ENCODE data around the gene LITAFD. TPM values are rescaled to one million over a fixed set of nuclear protein-coding genes. Genes with fewer than 3 reads are reported as not detected.
"Not testable (repeated sequence)": the region's sequence is repeated elsewhere in the genome, so short reads cannot be mapped to it uniquely, and the experiment has no call there.

Gene LITAFD
- total and polyA plus RNA-seq, 12 donors: not detected

- DNase-seq (no peak), ATAC-seq (no peak)
- no peaks in the 10 kb centered on the region for H3K9me3 ChIP-seq
- H3K4me1 ChIP-seq: peaks cover 0 to 21% (median 5%) of the 10 kb centered on the region in 9 donors
- H3K27ac ChIP-seq: no peak overlapping the region
- intact Hi-C loops (cut with DNase I): loop anchor here in 3 of 10 donors (10.0 kb wide), 2 partner anchors 78 to 308 kb away; partner anchors contain the start of genes PMM2 (in 2 of the 3) and TMEM186 (in 2 of the 3)
- no peak overlapping the region for H3K4me3 ChIP-seq
- H3K27me3 ChIP-seq: peaks cover 0 to 2% (median 0%) of the 10 kb centered on the region in 7 donors
- WGBS, 2 donors: 88 to 90% methylated on average over 22 of the region's 22 CpGs
- TF ChIP-seq CTCF (IDR thresholded peaks at IDR 0.05): peak in 2 of 9 donors; percentile 10 to 15
- H3K36me3 ChIP-seq: no peaks in the 10 kb centered on the region
Observed at GRCh38 chr16:8872967-8873865, 8.9 kb upstream of the LITAFD start.

- not testable (repeated sequence) for DNase-seq, H3K27me3 ChIP-seq, H3K4me3 ChIP-seq, H3K36me3 ChIP-seq, H3K27ac ChIP-seq, ATAC-seq, H3K9me3 ChIP-seq
- H3K4me1 ChIP-seq: peaks cover 0 to 21% (median 5%) of the 10 kb centered on the region in 9 donors
- WGBS, 2 donors: 89 to 93% methylated on average over 7 of the region's 7 CpGs
- intact Hi-C loops (cut with DNase I): loop anchor here in 3 of 10 donors (10.0 kb wide), 2 partner anchors 79 to 309 kb away; partner anchors contain the start of genes PMM2 (in 2 of the 3) and TMEM186 (in 2 of the 3)
Observed at GRCh38 chr16:8873866-8874195, 8.3 kb upstream of the LITAFD start.

GRCh38 chr16:8874388-8874787 lies 7.8 kb upstream of the LITAFD start:
- WGBS, 2 donors: 62 to 66% methylated on average over 6 of the region's 6 CpGs
- Histone ChIP-seq H3K4me1 (peaks cover 0 to 17% (median 2%) of the 10 kb centered on the region in 9 donors), H3K27ac (no peak overlapping the region), H3K27me3 (peaks cover 0 to 2% (median 0%) of the 10 kb centered on the region in 7 donors), H3K4me3 (no peak overlapping the region), H3K9me3 (no peaks in the 10 kb centered on the region), H3K36me3 (no peaks in the 10 kb centered on the region)
- TF ChIP-seq CTCF (IDR thresholded peaks at IDR 0.05): no peak
- intact Hi-C loops (cut with DNase I): loop anchor here in 3 of 10 donors (10.0 kb wide), 2 partner anchors 80 to 310 kb away; partner anchors contain the start of genes PMM2 (in 2 of the 3) and TMEM186 (in 2 of the 3)
- DNase-seq (no peak), ATAC-seq (no peak)

GRCh38 chr16:8875317-8875716 lies 6.8 kb upstream of the LITAFD start:
- ATAC-seq, H3K9me3 ChIP-seq, DNase-seq, H3K36me3 ChIP-seq, H3K27ac ChIP-seq, H3K4me3 ChIP-seq, H3K27me3 ChIP-seq: not testable (repeated sequence)
- WGBS, 2 donors: 73 to 81% methylated on average over 7 of the region's 7 CpGs
- intact Hi-C loops (cut with DNase I): loop anchor here in 5 of 10 donors (5.0 to 10.0 kb wide), 4 partner anchors 81 to 311 kb away; partner anchors contain the start of genes PMM2 (in 2 of the 5) and TMEM186 (in 2 of the 5)
- H3K4me1 ChIP-seq: peaks cover 0 to 12% (median 0%) of the 10 kb centered on the region in 9 donors

GRCh38 chr16:8877894-8878522 lies 4.1 kb upstream of the LITAFD start:
- ATAC-seq (no peak), DNase-seq (no peak)
- no peaks in the 10 kb centered on the region for H3K9me3 ChIP-seq
- H3K27ac ChIP-seq: no peak overlapping the region
- peaks cover 0 to 5% (median 0%) of the 10 kb centered on the region in 9 donors for H3K4me1 ChIP-seq
- no peaks in the 10 kb centered on the region for H3K36me3 ChIP-seq
- 56 to 73% methylated on average over 8 of the region's 8 CpGs for WGBS, 2 donors
- intact Hi-C loops (cut with DNase I): loop anchor here in 5 of 10 donors (5.0 to 10.0 kb wide), 4 partner anchors 83 to 313 kb away; partner anchors contain the start of genes PMM2 (in 2 of the 5) and TMEM186 (in 2 of the 5)
- peaks cover 0 to 7% (median 0%) of the 10 kb centered on the region in 7 donors for H3K27me3 ChIP-seq
- H3K4me3 ChIP-seq: no peak overlapping the region
- no peak for TF ChIP-seq CTCF (IDR thresholded peaks at IDR 0.05)
